Astrocyte (in vitro differentiated cells and primary cell): ENCODE results near the gene ZDHHC11. TPM values are rescaled to one million over a fixed set of nuclear protein-coding genes. Genes with fewer than 3 reads are reported as not detected.
"Not testable (repeated sequence)": the region's sequence is repeated elsewhere in the genome, so short reads cannot be mapped to it uniquely, and the experiment has no call there.

ENCODE experiments used
- DNase-seq: peaks from one replicate; pipeline ENCODE4 v3.0.0-alpha.2; 2010; ENCODE audit warnings: low read depth
- FAIRE-seq: peaks from 2 replicates; lab custom pipeline; 2011; peaks lifted over from hg19 to GRCh38; lab: Jason Lieb, UNC
- H2AFZ ChIP-seq: 2 replicates; pipeline ENCODE4 v1.6.0; 2012; ENCODE audit warnings: low read depth, low read length, inconsistent platforms
- H3K27ac ChIP-seq: 2 replicates; pipeline ENCODE4 v1.5.1; 2011; ENCODE audit warnings: low read depth, low read length, inconsistent platforms
- H3K27me3 ChIP-seq: 2 replicates; pipeline ENCODE4 v1.6.0; 2011; ENCODE audit warnings: low read length, inconsistent platforms; ENCODE audit not compliant: insufficient read depth
- H3K36me3 ChIP-seq: 2 replicates; pipeline ENCODE4 v1.5.1; 2011; ENCODE audit warnings: low read length, inconsistent platforms; ENCODE audit not compliant: insufficient read depth
- H3K4me1 ChIP-seq: 2 replicates; pipeline ENCODE4 v1.5.1; 2011; ENCODE audit warnings: low read length, inconsistent platforms; ENCODE audit not compliant: insufficient read depth
- H3K4me2 ChIP-seq: 2 replicates; pipeline ENCODE4 v1.6.0; 2012; ENCODE audit warnings: low read length, inconsistent platforms
- H3K4me3 ChIP-seq: 2 replicates; pipeline ENCODE4 v1.5.1; 2011; ENCODE audit warnings: low read depth, mild to moderate bottlenecking, low read length, inconsistent platforms; ENCODE audit not compliant: insufficient read depth
- H3K79me2 ChIP-seq: 2 replicates; pipeline ENCODE4 v1.6.0; 2012; ENCODE audit warnings: mild to moderate bottlenecking, low read length, inconsistent platforms; ENCODE audit not compliant: insufficient read depth
- H3K9ac ChIP-seq: 2 replicates; pipeline ENCODE4 v1.6.0; 2012; ENCODE audit warnings: mild to moderate bottlenecking, low read length, inconsistent platforms
- H3K9me3 ChIP-seq: 2 replicates; pipeline ENCODE4 v1.5.1; 2012; ENCODE audit warnings: low read depth, mild to moderate bottlenecking, low read length, inconsistent platforms; ENCODE audit not compliant: insufficient read depth
- H4K20me1 ChIP-seq: 2 replicates; pipeline ENCODE4 v1.6.0; 2012; ENCODE audit warnings: low read length, inconsistent platforms; ENCODE audit not compliant: insufficient read depth
- H3K27ac Mint-ChIP-seq: one replicate; pipeline ENCODE4 v1.8.0; 2021; ENCODE audit warnings: mild to moderate bottlenecking, mixed read lengths; ENCODE audit not compliant: unreplicated experiment
- H3K27me3 Mint-ChIP-seq: one replicate; pipeline ENCODE4 v1.8.0; 2021; ENCODE audit warnings: low read depth, mixed read lengths; ENCODE audit not compliant: unreplicated experiment
- H3K36me3 Mint-ChIP-seq: one replicate; pipeline ENCODE4 v1.8.0; 2021; ENCODE audit warnings: low read depth, mixed read lengths; ENCODE audit not compliant: unreplicated experiment
- H3K4me1 Mint-ChIP-seq: one replicate; pipeline ENCODE4 v1.8.0; 2021; ENCODE audit warnings: low read depth, mixed read lengths; ENCODE audit not compliant: unreplicated experiment
- H3K4me3 Mint-ChIP-seq: one replicate; pipeline ENCODE4 v1.8.0; 2021; ENCODE audit warnings: mild to moderate bottlenecking, moderate library complexity, mixed read lengths; ENCODE audit not compliant: unreplicated experiment
- H3K9me3 Mint-ChIP-seq: one replicate; pipeline ENCODE4 v1.8.0; 2021; ENCODE audit warnings: mild to moderate bottlenecking, mixed read lengths; ENCODE audit not compliant: unreplicated experiment
- total RNA-seq: library from RNA; stranded (reverse); gene quantifications from 2 replicates; pipeline ENCODE4 v1.2.1, GENCODE V29; 2021

Gene ZDHHC11
- total RNA-seq, 1 donor from 2014 or later = 15.9 TPM

GRCh38 chr5:847736-848135, 3.0 kb downstream of the ZDHHC11 start:
- not testable (repeated sequence) for H3K4me1 ChIP-seq, DNase-seq, FAIRE-seq, H3K9me3 Mint-ChIP-seq, H3K36me3 Mint-ChIP-seq, H3K4me2 ChIP-seq, H3K27ac Mint-ChIP-seq, H3K4me3 ChIP-seq, H3K79me2 ChIP-seq, H3K36me3 ChIP-seq, H3K4me1 Mint-ChIP-seq, H3K9ac ChIP-seq, H4K20me1 ChIP-seq, H3K4me3 Mint-ChIP-seq, H2AFZ ChIP-seq, H3K27ac ChIP-seq, H3K9me3 ChIP-seq
- H3K27me3 Mint-ChIP-seq = peaks cover 19% of the 10 kb centered on the region
- peaks cover 12% of the 10 kb centered on the region for H3K27me3 ChIP-seq

DNA sequence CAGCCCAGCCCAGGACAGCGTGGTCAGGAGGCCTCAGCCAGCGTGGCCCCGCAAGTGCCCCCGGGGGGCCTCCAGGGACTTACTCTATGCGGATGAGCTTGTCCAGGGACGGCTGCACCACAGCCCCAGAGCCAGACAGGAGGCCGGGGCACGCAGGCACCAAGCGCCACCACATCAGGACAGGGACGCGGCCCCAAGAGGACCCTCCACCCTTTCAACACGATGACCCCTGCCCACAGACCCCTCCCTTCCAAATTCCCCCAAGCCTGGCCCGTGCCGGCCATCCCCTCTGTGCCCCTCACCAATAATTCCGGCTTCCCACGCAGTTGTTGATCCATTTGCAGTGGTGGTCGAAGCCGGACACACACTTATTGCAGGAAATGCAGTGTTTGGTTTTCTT, 3.6 kb downstream of the ZDHHC11 start:
- peaks cover 19% of the 10 kb centered on the region for H3K27me3 Mint-ChIP-seq
- not testable (repeated sequence) for H3K4me3 Mint-ChIP-seq, H2AFZ ChIP-seq, H3K9me3 ChIP-seq, H3K4me1 ChIP-seq, H3K27me3 ChIP-seq, H3K27ac Mint-ChIP-seq, H3K9ac ChIP-seq, DNase-seq, FAIRE-seq, H3K4me1 Mint-ChIP-seq, H3K9me3 Mint-ChIP-seq, H4K20me1 ChIP-seq, H3K79me2 ChIP-seq, H3K4me2 ChIP-seq, H3K36me3 ChIP-seq, H3K4me3 ChIP-seq, H3K27ac ChIP-seq, H3K36me3 Mint-ChIP-seq

DNA sequence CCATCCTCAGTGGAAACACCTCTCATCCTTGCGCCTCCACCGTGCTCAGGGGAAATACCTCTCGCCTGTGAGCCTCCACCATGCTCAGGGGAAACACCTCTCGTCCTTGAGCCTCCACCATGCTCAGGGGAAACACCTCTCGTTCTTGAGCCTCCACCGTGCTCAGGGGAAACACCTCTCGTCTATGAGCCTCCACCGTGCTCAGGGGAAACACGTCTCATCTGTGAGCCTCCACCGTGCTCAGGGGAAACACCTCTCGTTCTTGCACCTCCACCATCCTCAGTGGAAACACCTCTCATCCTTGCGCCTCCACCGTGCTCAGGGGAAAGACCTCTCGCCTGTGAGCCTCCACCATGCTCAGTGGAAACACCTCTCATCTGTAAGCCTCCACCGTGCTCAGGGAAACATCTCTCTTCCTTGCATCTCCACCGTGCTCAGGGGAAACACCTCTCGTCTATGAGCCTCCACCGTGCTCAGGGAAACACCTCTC, 4.1 kb downstream of the ZDHHC11 start:
- not testable (repeated sequence) for H3K4me1 Mint-ChIP-seq

GRCh38 chr5:845676-846601, 4.8 kb downstream of the ZDHHC11 start:
- H3K4me3 ChIP-seq, H3K79me2 ChIP-seq, H3K9me3 ChIP-seq, H3K4me3 Mint-ChIP-seq, H3K4me2 ChIP-seq, H3K27ac Mint-ChIP-seq, H3K4me1 ChIP-seq, H3K36me3 ChIP-seq, H2AFZ ChIP-seq, H3K27ac ChIP-seq, H3K4me1 Mint-ChIP-seq, H3K9ac ChIP-seq, H3K9me3 Mint-ChIP-seq, H3K27me3 ChIP-seq, H4K20me1 ChIP-seq, FAIRE-seq, DNase-seq: not testable (repeated sequence)
- Mint-ChIP-seq H3K27me3 (peaks cover 17% of the 10 kb centered on the region), H3K36me3 (peaks cover 11% of the 10 kb centered on the region)

More for the DNA sequence above, 4.1 kb downstream of the ZDHHC11 start:
- H3K36me3 Mint-ChIP-seq, H3K9ac ChIP-seq, FAIRE-seq, DNase-seq, H3K36me3 ChIP-seq, H3K27me3 ChIP-seq, H3K9me3 ChIP-seq, H3K9me3 Mint-ChIP-seq, H4K20me1 ChIP-seq, H3K4me1 ChIP-seq, H3K27ac Mint-ChIP-seq, H3K4me3 Mint-ChIP-seq, H3K4me2 ChIP-seq, H3K4me3 ChIP-seq, H3K79me2 ChIP-seq, H2AFZ ChIP-seq, H3K27ac ChIP-seq: not testable (repeated sequence)
- H3K27me3 Mint-ChIP-seq = peaks cover 17% of the 10 kb centered on the region

DNA sequence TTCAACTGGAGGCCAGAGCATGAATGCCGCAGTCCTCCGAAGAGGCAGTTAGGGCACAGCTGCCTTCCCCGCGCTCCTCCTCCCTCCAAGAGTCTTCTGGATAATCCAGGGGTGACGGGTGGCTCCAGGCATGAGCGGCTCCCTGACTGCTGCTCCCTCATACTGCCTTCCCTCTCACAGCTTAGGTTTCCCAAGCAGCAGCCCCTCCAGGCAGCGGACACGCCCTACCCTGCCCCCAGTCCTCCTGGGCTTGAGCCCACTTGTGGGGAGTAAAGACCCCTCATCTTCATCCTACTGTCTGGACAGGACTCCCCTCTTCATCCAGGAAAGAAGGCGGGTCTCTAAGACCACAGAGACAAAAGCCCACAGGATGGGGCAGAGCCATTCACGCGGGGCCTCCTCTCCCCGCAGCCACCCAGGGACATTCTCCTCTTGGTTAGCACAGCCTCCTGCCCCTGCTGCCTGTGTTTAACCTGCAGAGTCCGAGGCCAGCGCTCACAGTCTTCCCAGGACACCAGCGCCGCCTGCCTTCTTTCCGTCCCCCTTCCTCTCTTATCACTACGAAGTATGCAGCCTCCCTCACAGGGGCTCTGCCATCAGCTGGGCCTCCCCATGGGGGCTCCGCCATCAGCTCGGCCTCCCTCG, 5.6 kb downstream of the ZDHHC11 start:
- FAIRE-seq, H3K4me1 Mint-ChIP-seq, DNase-seq: not testable (repeated sequence)

More for the DNA sequence above, 5.6 kb downstream of the ZDHHC11 start:
- not testable (repeated sequence) for H3K9me3 Mint-ChIP-seq, H3K27ac ChIP-seq, H4K20me1 ChIP-seq, H3K9ac ChIP-seq, H3K36me3 ChIP-seq, H3K9me3 ChIP-seq, H3K4me3 Mint-ChIP-seq, H3K79me2 ChIP-seq, H3K27me3 ChIP-seq, H2AFZ ChIP-seq, H3K4me1 ChIP-seq, H3K4me3 ChIP-seq, H3K4me2 ChIP-seq
- H3K27ac Mint-ChIP-seq = peak overlapping the region; percentile 12
- H3K36me3 Mint-ChIP-seq = peaks cover 13% of the 10 kb centered on the region
- peaks cover 17% of the 10 kb centered on the region for H3K27me3 Mint-ChIP-seq
